ENCODE measurements around the gene SORBS1. TPM values are rescaled to one million over a fixed set of nuclear protein-coding genes. Genes with fewer than 3 reads are reported as not detected.

SORBS1 gene
- total RNA-seq, 1 experiment from 2014 or later = 0.56 TPM

DNA sequence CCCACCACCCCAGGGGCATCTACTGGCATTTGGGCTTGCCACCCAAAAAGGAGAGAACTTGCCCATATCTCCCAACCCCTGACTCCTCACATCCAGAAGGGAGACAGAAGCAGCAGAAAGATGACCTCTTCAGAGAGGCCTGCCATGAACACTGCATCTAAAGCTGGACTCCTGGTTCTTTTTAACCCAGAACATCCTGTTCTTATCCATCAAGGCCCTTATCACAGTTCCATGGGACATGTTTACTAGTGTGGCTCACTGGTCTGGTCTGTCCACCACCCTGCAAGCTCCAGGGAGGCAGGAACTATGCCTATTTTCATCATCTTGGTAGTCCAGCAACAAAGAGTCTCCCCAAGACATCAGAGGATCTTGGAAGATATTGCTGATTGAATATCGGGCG lies 155.5 kb downstream of the SORBS1 start:
- Histone ChIP-seq H3K27me3 (replicated peaks; ENCODE audit: insufficient read depth, low read depth, low read length, poor library complexity) (no peaks in the 10 kb centered on the region), H3K27ac (ENCODE audit: low read depth, low read length, poor library complexity, severe bottlenecking) (no peak overlapping the region), H3K9me3 (ENCODE audit: low read depth, low read length, poor library complexity, severe bottlenecking) (no peaks in the 10 kb centered on the region), H3K4me1 (ENCODE audit: insufficient read depth, low read length, poor library complexity, severe bottlenecking) (no peaks in the 10 kb centered on the region), H3K4me3 (ENCODE audit: low read depth, low read length, poor library complexity, severe bottlenecking) (no peak overlapping the region), H3K36me3 (ENCODE audit: insufficient read depth, low read length, poor library complexity, severe bottlenecking) (no peaks in the 10 kb centered on the region)
- DNase-seq (ENCODE audit: low spot score) = no peak
- intact Hi-C loops (cut with micrococcal nuclease; ENCODE audit: unreplicated experiment) = no loop called here
- BruUV-seq (replicated peaks) = no TSS peak
- TF ChIP-seq EZH2 (IDR thresholded peaks at IDR 0.05; ENCODE audit: borderline replicate concordance, low read depth, low read length, poor library complexity, severe bottlenecking) = no peak
- TF ChIP-seq, protein P1, sequence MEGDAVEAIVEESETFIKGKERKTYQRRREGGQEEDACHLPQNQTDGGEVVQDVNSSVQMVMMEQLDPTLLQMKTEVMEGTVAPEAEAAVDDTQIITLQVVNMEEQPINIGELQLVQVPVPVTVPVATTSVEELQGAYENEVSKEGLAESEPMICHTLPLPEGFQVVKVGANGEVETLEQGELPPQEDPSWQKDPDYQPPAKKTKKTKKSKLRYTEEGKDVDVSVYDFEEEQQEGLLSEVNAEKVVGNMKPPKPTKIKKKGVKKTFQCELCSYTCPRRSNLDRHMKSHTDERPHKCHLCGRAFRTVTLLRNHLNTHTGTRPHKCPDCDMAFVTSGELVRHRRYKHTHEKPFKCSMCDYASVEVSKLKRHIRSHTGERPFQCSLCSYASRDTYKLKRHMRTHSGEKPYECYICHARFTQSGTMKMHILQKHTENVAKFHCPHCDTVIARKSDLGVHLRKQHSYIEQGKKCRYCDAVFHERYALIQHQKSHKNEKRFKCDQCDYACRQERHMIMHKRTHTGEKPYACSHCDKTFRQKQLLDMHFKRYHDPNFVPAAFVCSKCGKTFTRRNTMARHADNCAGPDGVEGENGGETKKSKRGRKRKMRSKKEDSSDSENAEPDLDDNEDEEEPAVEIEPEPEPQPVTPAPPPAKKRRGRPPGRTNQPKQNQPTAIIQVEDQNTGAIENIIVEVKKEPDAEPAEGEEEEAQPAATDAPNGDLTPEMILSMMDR (conservative IDR thresholded peaks at IDR 0.05; ENCODE audit: low read depth, low read length) = no peak
- CTCF ChIA-PET = no interaction called here
- POLR2A ChIA-PET (ENCODE audit: low non-redundant PET) = no interaction called here

DNA sequence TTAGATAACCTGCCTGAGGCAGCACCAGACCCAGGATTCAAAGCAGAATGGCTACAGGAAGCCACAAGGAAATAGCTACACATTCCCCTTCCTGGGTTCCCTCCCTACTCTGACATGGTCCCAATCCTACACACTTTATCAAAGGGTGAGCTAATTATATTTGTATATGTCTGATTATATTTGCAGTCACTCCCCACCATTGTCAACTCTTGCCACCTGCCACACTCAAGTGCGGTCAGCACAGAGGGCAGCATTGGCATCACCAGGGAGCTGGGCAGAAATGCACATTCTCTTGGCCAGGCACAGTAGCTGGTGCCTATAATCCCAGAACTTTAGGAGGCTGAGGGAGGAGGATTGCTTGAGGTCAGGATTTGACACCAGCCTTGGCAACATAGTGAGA lies 156.3 kb downstream of the SORBS1 start:
- H3K27ac ChIP-seq (ENCODE audit: low read depth, low read length, poor library complexity, severe bottlenecking) = no peak overlapping the region
- BruUV-seq (replicated peaks) = no TSS peak
- no peaks in the 10 kb centered on the region for H3K4me1 ChIP-seq (ENCODE audit: insufficient read depth, low read length, poor library complexity, severe bottlenecking)
- CTCF ChIA-PET = no interaction called here
- DNase-seq (ENCODE audit: low spot score) = no peak
- intact Hi-C loops (cut with micrococcal nuclease; ENCODE audit: unreplicated experiment) = no loop called here
- POLR2A ChIA-PET (ENCODE audit: low non-redundant PET) = no interaction called here
- TF ChIP-seq, protein P1 (conservative IDR thresholded peaks at IDR 0.05; ENCODE audit: low read depth, low read length) = no peak
- no peak for TF ChIP-seq EZH2 (IDR thresholded peaks at IDR 0.05; ENCODE audit: borderline replicate concordance, low read depth, low read length, poor library complexity, severe bottlenecking)
- H3K9me3 ChIP-seq (ENCODE audit: low read depth, low read length, poor library complexity, severe bottlenecking) = no peaks in the 10 kb centered on the region
- no peak overlapping the region for H3K4me3 ChIP-seq (ENCODE audit: low read depth, low read length, poor library complexity, severe bottlenecking)
- no peaks in the 10 kb centered on the region for H3K27me3 ChIP-seq (replicated peaks; ENCODE audit: insufficient read depth, low read depth, low read length, poor library complexity)
- H3K36me3 ChIP-seq (ENCODE audit: insufficient read depth, low read length, poor library complexity, severe bottlenecking) = no peaks in the 10 kb centered on the region

DNA sequence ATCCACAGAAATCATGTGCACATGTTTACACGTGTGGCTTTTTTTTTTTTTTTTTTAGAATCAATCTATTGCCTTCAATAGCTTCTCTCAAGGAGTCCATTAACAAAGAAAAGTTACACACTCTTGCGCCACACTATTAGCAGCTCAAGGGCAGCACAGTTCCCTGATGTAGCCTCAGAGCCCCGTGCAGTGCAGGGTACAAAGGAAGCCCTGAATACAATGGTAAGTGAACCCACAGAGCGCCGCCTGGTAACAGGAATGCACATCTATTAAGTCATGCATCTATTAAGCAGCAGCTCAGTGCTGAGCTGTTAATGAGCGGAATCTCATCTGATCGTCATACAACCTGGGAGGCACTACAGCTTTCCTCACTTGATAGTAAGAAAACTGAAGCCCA lies 156.7 kb downstream of the SORBS1 start:
- H3K27me3 ChIP-seq (replicated peaks; ENCODE audit: insufficient read depth, low read depth, low read length, poor library complexity) = peaks cover 2% of the 10 kb centered on the region
- DNase-seq (ENCODE audit: low spot score) = no peak
- intact Hi-C loops (cut with micrococcal nuclease; ENCODE audit: unreplicated experiment) = no loop called here
- TF ChIP-seq EZH2 (IDR thresholded peaks at IDR 0.05; ENCODE audit: borderline replicate concordance, low read depth, low read length, poor library complexity, severe bottlenecking) = no peak
- TF ChIP-seq, protein P1 (conservative IDR thresholded peaks at IDR 0.05; ENCODE audit: low read depth, low read length) = no peak
- H3K9me3 ChIP-seq (ENCODE audit: low read depth, low read length, poor library complexity, severe bottlenecking) = no peaks in the 10 kb centered on the region
- POLR2A ChIA-PET (ENCODE audit: low non-redundant PET) = no interaction called here
- CTCF ChIA-PET = no interaction called here
- no peaks in the 10 kb centered on the region for H3K4me1 ChIP-seq (ENCODE audit: insufficient read depth, low read length, poor library complexity, severe bottlenecking)
- no TSS peak for BruUV-seq (replicated peaks)
- no peak overlapping the region for H3K27ac ChIP-seq (ENCODE audit: low read depth, low read length, poor library complexity, severe bottlenecking)
- H3K4me3 ChIP-seq (ENCODE audit: low read depth, low read length, poor library complexity, severe bottlenecking) = no peak overlapping the region
- no peaks in the 10 kb centered on the region for H3K36me3 ChIP-seq (ENCODE audit: insufficient read depth, low read length, poor library complexity, severe bottlenecking)

All from A673 (cell line).